Fibroblast of skin of left biceps (primary cell): Measurements from ENCODE around the gene TESK1.

Experiments used
- DNase-seq, 2 experiments: peaks; one replicate each; pipeline ENCODE4 v3.0.0-alpha.2; 2013; ENCODE audit warnings: low read depth in 2 of 2

TESK1 gene, protein sequence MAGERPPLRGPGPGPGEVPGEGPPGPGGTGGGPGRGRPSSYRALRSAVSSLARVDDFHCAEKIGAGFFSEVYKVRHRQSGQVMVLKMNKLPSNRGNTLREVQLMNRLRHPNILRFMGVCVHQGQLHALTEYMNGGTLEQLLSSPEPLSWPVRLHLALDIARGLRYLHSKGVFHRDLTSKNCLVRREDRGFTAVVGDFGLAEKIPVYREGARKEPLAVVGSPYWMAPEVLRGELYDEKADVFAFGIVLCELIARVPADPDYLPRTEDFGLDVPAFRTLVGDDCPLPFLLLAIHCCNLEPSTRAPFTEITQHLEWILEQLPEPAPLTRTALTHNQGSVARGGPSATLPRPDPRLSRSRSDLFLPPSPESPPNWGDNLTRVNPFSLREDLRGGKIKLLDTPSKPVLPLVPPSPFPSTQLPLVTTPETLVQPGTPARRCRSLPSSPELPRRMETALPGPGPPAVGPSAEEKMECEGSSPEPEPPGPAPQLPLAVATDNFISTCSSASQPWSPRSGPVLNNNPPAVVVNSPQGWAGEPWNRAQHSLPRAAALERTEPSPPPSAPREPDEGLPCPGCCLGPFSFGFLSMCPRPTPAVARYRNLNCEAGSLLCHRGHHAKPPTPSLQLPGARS

DNA sequence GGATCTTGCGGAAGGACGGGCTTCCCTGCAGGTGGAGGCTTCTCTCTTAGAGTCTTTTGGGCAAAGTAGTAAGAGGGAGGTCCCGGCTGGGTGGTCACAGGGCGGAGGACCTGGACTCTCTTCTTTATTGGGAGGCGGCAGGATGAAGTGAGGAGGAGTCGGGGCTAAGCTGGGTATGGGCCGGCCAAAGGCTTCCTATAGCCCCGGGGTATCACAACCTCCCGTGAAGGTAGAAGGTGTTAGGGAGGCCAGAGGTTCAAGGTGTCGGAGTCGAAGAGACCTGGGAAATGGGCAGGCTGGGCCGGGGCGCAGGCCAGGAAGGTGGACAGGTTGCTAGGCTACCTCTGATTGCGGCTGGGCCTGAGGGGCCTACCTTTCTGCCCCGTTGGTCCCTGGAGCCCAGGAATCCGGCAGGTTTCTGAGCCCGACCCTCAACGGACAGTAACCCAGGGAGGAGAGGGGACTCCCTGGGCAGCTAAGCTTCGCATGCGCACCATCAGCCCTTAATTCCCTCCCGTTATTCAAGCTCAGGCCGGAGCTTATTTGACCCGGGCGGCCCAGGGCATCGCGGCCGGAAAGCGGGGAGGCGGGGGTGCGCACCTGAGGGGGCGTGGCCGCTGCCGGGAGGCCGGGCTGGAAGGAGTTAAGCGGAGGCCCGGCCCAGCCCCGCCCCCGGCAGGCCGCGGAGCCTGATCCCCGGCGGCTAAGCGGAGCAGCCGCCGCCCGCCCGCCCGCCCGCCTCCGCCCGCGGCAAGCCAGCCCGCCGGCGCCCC lies at the start of gene TESK1:
TESK1 (plus strand) TSS at position 685 of the 773 bp plus-strand sequence. CDS start 358 bp downstream, outside the sequence.
- no peak for DNase-seq

DNA sequence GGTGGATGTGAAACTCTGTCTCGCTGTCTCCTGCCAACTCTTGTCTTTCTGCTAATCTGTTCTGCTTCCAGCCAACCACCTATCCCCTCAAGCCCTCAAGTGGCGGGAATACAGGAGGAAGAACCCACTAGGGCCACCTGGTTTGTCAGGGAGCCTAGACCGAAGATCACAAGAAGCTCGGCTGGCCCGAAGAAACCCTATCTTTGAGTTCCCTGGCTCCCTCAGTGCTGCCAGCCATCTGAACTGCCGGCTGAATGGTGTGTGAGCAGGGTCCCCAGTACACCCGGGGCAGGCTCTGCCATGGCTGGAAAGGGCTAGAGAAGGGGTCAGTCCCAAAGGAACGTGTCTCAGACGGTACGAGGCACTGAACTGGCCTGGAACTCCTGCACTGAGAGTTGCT lies 49.2 kb upstream of the TESK1 start:
- no peak for DNase-seq

DNA sequence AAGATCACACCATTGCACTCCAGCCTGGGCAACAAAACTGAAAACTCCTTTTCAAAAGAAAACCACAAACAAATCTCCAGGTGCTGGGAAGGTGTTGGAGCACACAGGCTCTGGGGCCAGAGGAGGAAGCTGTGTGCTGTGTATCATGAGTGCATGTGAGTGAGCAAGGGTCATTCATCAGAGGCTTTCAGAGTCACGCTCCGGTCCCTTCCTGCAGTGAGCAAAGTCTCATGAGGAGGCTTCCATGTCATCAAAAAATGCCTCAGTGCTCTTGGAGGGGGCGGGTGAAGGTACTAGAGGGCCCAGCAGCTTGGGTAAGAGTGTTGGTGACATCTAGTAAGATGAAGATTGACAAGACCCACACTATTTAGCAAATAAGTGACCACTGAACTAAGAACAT lies 48.3 kb upstream of the TESK1 start:
- DNase-seq: no peak

DNA sequence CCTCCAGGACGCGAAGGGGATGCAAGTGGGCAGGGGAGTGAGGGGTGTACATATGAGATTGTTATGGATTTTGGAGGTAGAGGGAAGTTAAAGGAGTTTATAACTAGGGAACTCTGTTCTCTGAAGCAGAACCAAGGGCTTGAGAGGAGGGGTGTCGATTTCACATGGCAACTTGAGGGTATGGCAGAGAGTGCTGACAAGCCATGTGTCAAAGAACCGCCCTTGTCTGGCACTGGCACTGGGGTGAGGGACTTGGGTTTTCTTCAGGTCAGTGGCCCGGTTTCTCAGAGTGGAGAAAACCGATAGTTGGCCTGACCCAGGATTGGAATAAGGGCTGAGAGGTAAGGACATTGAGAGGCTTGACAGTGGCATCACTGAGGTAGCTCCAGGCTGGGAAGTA lies 47.7 kb upstream of the TESK1 start:
- DNase-seq: no peak

DNA sequence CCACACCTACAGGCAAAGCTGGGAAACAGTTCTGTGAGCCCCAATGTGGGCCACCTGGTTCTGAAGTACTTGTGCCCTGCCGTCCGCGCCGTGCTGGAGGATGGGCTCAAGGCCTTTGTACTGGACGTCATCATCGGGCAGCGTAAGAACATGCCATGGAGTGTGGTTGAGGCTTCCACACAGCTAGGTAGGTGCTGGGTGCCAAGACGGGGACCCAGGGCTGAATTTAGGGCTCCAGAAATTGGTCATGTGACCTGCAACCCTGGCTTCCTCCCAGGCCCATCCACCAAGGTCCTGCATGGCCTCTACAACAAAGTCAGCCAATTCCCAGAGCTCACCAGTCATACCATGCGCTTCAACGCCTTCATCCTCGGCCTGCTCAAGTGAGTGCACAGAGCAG lies 46.9 kb upstream of the TESK1 start:
- no peak for DNase-seq

DNA sequence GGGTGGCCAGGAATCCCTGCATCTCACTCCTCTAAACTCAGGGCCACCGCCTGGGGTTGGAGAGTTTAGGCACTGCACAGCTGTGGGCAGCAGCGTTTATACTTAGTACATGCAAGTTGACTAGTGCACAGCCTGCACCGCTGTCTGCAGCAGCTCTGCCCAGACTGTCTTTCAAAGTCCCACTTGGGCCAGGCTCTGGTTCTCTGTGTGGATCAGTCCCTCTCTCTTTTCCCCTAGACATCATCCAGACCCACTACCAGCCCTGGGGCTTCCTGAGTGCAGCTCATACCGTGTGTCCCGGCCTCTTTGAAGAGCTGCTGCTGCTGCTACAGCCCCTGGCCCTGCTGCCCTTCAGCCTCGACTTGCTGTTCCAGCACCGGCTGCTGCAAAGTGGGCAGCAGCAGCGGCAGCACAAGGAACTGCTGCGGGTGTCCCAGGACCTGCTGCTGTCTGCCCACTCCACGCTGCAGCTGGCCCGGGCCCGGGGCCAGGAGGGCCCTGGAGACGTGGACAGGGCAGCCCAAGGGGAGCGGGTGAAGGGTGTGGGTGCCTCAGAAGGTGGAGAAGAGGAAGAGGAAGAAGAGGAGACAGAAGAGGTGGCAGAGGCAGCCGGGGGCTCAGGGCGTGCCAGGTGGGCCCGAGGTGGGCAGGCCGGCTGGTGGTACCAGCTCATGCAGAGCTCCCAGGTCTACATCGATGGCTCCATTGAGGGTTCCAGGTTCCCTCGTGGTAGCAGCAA lies 45.1 kb upstream of the TESK1 start:
- no peak for DNase-seq

DNA sequence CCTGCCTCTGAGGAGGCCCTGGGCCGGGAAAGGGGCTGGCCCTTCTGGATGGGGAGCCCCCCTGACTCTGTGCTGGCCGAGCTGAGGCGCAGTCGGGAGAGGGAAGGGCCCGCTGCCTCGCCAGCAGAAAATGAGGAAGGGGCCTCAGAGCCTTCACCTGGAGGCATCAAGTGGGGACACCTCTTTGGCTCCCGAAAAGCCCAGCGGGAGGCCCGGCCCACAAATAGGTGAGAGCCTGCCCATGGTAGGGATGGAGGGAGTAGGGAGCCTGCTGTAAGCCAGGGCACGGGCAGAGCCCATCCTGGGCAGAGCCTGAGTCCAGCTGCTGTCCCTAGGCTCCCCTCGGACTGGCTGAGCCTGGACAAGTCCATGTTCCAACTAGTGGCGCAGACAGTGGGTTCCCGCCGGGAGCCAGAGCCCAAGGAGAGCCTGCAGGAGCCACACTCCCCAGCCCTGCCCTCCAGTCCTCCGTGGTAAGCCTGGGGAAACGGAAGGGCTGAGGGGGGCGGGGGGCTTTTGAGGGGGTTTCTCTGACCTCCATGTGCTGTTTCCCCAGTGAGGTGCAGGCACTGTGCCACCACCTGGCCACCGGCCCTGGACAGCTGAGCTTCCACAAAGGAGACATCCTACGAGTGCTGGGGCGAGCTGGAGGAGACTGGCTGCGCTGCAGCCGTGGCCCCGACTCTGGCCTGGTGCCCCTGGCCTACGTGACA lies 44.3 kb upstream of the TESK1 start:
- DNase-seq: no peak

DNA sequence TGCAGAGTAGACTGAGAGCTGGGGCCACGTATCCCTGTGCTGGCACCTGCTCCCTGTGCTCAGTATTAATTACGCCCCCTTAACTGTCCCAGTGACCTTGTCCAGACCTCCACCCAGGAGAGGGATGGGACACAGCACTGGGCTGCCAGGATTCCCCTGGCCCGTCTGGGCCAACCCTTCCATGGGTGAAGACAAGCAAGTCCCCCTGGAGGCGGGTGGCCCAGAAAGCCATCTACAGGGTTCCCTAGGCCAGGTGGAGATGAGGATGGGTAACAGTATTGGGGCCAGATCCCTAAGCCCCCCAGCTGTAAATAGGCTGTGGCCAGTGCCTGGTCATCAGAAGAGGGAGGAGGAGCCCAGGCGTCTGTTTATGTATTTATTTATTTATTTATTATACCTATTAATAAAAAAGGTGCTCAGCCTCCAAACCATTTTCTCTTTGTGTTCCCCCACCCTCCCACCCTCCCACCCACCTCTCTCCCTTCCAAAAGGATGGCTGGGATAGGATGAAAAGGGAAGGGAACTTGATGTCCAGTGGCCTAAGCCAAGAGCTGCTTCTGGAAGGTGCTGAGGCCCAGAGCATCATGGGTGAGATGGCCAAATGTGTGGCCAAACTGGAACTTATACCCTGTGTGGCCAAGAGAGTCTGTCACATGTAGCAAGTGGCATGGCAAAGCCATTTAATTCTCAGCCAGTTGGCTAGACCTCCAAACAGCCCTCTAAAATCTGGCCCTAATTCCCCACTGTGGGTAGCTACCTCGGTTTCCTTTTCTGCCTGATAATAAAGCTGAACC lies 43.4 kb upstream of the TESK1 start:
- DNase-seq: no peak

DNA sequence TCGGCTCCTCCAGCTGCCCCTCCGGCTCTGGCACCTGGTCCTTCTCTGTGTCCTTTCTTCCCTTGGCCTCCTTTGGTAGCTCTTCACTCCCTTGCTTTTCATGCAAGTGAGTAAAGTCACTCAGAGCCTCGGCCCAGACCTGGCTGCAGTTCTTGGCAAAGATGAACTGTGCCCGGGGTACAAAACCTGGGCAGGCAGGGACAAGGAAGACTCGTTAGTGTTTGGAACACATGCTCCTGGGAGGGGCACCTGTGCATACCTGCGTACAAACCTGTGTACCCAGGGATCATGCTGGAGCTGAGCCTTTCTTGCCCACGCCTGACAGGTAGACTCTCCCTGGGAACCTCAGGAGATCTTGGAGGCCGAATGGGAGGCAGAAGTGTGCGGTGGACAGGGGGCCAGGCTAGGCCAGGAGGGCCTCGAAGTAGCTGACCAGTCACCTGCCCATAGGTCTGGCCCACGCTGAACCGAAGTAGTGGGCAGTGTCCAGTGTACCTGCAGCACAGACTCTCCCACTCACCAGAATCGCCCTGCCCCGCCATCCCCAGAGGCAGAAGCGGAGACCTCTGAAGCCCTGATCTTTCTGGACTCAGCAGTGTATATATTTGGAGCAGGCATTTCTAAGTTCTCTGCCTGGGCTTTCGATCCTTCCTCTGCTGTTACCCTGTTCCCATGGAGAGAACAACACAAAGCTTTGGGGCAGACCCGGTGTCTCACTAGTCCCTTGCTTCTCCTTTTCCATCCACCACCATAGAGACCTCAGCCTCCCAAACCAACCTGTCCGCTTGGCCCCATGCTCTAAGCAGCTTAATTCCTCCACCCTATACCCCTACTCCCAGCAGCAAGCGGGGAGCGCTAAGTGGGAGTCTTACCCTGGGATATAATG lies 41.9 kb upstream of the TESK1 start:
- DNase-seq: no peak

DNA sequence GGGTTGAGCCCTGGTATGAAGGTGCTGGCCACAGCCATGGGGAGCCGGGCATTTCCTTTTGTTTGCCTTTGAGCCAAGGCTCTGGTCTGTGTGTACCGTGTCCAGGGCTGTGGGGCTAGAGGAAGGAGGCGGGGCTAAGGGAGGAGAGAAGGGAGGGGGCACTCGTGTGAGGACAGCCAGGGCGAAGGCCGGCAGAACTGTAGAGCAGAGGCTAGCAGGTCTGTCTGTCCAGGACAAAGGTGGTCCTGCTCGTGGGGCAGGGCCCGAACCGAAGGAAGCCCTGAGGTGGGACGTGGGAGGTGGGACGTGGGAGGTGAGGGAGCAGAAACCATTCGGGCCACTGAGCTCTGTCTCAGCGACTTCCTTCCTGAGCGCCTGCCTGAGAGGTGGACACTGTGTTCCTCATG lies 41.3 kb upstream of the TESK1 start:
- no peak for DNase-seq

DNA sequence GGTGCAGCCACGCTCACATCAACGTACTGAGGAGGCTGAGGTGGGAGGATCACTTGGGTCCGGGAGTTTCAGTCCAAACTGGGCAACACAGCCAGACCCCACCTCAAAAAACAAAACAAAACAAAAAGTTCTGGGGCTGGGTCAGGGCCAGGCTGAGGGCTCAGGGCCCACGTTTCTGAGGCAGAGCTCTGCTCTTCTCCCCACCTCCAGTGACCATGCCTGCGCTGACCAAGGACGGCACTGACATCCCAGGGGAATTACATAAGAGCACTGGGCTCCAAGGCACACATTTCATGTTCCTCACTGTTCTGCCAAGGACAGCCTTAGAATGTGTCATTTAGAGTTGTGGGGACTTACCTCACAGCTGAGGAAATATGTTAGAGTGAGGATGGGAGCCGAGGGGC lies 40.4 kb upstream of the TESK1 start:
- DNase-seq: no peak

DNA sequence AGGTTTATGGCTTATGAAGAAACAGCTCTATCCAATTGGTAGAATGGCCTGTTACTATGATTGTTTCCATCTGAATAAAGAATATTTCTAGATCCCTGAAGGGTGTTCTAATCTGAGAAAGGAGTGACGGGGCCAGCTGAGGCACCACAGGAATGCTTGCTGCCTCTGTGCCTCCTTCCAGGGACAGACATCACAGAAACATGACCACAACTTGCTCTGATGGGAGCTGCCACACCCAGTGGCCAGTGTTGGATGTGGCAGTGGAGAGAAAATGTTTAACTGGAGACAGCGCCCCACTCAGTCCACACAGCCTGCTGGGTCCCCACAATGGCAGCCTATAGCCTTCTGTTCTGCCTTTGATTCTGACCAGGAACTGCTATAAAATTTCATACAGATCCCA lies 38.6 kb upstream of the TESK1 start:
- no peak for DNase-seq

DNA sequence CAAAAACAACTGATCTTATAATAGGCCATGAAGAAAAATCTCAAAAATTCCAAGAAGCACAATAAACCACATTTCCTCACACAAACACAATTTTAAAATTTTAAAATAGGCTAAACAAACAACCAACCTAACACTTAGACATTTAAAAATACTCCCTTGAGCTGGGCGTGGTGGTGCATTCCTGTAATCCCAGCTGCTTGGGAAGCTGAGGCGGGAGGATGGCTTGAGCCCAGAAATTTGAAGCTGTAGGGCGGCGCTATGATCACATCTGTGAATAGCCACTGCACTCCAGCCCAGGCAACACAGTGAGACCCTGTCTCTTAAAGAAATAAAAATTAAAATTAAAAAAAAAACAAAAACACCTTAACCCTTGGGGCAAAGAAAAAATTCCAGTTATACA lies 36.9 kb upstream of the TESK1 start:
- DNase-seq: no peak

DNA sequence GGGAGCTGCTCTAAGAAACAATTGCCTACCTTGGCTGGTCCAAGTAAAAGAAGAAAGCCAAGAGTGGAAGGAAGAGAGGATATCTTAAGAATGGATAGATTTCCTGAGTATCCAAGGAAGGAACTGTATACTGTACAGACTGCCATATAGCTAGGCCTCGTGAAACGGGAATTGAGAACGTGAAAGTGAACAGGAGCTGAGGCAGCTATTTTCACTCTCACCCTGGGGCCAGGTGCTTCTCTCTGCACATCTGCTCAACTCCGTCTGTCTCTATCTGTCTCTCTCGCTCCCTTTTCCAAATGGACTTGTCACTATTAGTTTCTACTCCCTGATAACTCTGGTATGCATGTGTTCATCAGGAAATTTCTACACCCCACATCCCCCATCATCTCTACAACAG lies 35.9 kb upstream of the TESK1 start:
- no peak for DNase-seq

DNA sequence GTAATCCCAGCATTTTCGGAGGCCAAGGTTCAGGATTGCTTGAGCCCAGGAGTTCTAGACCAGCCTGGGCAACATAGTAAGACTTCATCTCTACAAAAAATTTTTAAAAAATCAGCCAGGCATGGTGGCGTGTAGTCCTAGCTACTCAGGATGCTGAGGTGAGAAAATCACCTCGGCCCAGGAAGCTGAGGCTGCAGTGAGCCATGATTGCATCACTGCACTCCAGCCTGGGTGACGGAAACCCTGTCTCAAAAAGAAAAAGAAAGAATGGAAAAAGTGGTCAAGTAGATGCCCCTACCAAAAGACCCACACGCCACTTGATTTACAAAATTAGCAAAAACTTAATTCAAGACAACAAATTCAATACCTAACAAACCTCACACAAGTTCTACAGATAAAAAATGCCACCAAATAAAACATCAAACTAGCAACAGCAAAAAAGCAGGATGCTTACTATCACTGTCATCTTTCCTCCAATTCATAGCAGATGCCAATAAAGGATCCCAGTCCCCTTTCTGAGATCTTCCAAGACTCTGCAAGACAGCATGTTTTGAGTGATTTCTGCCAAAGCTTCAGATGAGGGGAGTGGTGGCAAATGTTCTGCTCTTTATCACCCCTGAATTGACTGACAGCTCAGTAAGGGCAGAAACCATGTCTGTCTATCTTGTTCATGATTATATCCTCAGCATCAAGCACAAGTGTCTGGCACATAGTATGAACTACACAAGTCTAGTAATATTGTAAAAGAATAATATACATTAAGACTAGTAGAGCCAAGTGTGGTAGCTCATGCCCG lies 34.2 kb upstream of the TESK1 start:
- no peak for DNase-seq

DNA sequence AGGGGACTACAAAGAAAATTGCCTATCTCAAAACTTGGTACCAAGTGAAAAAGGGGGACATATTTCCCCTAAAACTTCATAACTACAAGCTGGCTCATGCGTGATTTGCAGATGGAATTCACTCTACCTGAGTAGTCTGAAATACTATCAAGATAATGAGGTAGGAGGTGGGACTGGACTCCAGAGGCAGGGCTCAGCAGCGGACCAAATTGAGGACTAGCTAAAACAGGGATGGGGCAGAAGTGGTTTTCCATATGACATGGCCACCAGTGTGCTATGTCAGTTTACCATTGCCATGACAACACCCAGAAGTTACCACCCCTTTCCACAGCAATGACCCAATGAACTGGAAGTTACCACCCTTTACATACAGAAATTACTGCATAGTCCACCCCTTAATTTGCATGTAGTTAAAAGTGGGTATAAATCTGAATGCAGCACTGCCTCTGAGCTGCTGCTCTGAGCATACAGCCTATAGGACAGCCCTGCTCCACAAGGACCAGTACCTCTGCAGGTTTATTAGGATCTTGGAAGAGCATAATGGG lies 30.4 kb upstream of the TESK1 start:
- no peak for DNase-seq

DNA sequence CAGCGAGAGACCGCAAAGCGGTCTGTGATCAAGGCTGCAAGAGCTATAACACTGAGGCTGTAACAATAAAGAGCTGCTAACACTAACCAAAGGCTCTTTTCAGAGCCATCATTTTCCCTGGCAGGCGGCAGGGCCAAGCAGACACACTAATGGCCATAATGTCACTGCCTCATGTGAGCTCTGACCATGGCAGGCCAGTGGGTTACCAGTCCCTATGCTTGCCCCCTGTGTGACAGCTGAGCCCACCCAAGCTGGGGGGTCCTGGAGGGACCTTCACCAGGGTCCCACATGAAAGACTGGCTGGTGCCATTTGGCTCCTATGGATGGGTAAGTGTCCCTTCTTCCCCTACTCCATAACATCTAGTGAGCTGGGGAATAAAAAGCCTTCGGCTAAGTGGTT lies 29.6 kb upstream of the TESK1 start:
- no peak for DNase-seq

DNA sequence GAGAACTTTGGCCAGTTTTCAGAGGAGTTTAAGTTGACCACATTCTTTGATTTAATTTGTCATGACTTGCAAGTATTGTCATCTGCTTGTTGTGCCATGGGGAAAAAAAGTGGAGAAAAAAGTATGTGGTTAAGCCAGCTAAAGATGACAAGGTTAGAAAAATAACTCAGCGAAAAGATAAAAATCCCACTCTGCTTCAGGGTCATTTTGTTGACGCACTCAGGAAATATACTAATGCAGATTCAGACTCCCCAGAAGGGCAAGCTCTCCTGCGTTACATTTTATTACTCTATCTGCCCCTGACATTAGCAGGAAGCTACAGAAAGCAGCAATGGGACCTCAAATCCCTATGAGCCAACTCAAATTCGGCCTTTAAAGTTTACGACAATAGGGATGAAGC lies 27.6 kb upstream of the TESK1 start:
- DNase-seq: no peak
